GM12878 (cell line): ENCODE results near the gene BTG1. TPM values are rescaled to one million over a fixed set of nuclear protein-coding genes. Genes with fewer than 3 reads are reported as not detected.

Experiments used
- ATAC-seq: fragments of 200-7000 bp; cut with Tn5 transposase; 3 replicates; pipeline ENCODE4 v1.9.1; 2020; ENCODE audit warnings: mild to moderate bottlenecking, moderate library complexity
- BruUV-seq: library from RNA; stranded (reverse); fragments of 400-500 nt; replicated peaks from 2 replicates; lab custom pipeline; 2021; lab: Mats Ljungman, UMichigan
- CTCF ChIA-PET: fragments of 300-600 bp; sonication (Branson Sonifier 250); formaldehyde crosslinking; extraction: SDS; loops from one replicate; lab custom pipeline; 2021; ENCODE audit warnings: inconsistent platforms; lab: Yijun Ruan, JAX
- POLR2A ChIA-PET: fragments of 350-600 bp; formaldehyde crosslinking; extraction: SDS; loops from one replicate; lab custom pipeline; 2021; ENCODE audit warnings: inconsistent platforms; lab: Charles Lee
- RAD21 ChIA-PET: fragments of 300-600 bp; sonication (Branson Sonifier 250); formaldehyde crosslinking; loops from one replicate; lab custom pipeline; 2023; ENCODE audit warnings: antibody characterized with exemption; ENCODE audit not compliant: unreplicated experiment; lab: Charles Lee
- SMC1A ChIA-PET: fragments of 300-600 bp; sonication (Branson Sonifier 250); formaldehyde crosslinking; loops from one replicate; lab custom pipeline; 2023; ENCODE audit not compliant: unreplicated experiment, uncharacterized antibody; lab: Charles Lee
- DNase-seq: peaks from one replicate; pipeline ENCODE4 v3.0.0-alpha.2; 2011; ENCODE audit warnings: low read depth, low spot score
- FAIRE-seq: peaks from 3 replicates; lab custom pipeline; 2011; peaks lifted over from hg19 to GRCh38; lab: Jason Lieb, UNC
- H2AFZ ChIP-seq: 2 replicates; pipeline ENCODE4 v1.6.0; 2011; ENCODE audit warnings: low read depth, low read length, control low read depth; ENCODE audit not compliant: control insufficient read depth
- H3K27ac ChIP-seq: 2 replicates; pipeline ENCODE4 v1.5.1; 2011; ENCODE audit warnings: control low read depth; ENCODE audit not compliant: control insufficient read depth, insufficient read depth
- H3K27me3 ChIP-seq, 2 experiments: replicated peaks in 1 of 2; 2 replicates each; pipeline versions ENCODE4 v1.6.0 to v1.6.1; 2011; ENCODE audit warnings: low read length in 1 of 2; ENCODE audit not compliant: control insufficient read depth in 2 of 2, insufficient read depth in 2 of 2
- H3K36me3 ChIP-seq, 2 experiments: 2 replicates each; pipeline ENCODE4 v1.5.1; 2011; ENCODE audit warnings: low read length in 1 of 2; ENCODE audit not compliant: control insufficient read depth in 2 of 2, insufficient read depth in 2 of 2
- H3K4me1 ChIP-seq: 2 replicates; pipeline ENCODE4 v1.6.1; 2011; ENCODE audit warnings: mild to moderate bottlenecking, low read length, moderate library complexity, mixed read lengths; ENCODE audit not compliant: control insufficient read depth, insufficient read depth
- H3K4me2 ChIP-seq: 2 replicates; pipeline ENCODE4 v1.6.0; 2011; ENCODE audit warnings: control low read depth; ENCODE audit not compliant: control insufficient read depth, insufficient read depth
- H3K4me3 ChIP-seq: fragments of 200-600 bp; sonication (generic); 2 replicates; pipeline ENCODE4 v1.5.1; 2016
- H3K79me2 ChIP-seq: 2 replicates; pipeline ENCODE4 v1.6.0; 2011; ENCODE audit warnings: low read length; ENCODE audit not compliant: control insufficient read depth, insufficient read depth
- H3K9ac ChIP-seq: 2 replicates; pipeline ENCODE4 v1.8.0; 2011; ENCODE audit warnings: low read length, control low read depth, mixed read lengths; ENCODE audit not compliant: control insufficient read depth, insufficient read depth
- H3K9me3 ChIP-seq: replicated peaks from 3 replicates; pipeline ENCODE4 v1.5.1; 2011; ENCODE audit warnings: mild to moderate bottlenecking, low read length; ENCODE audit not compliant: control insufficient read depth, insufficient read depth
- H4K20me1 ChIP-seq: 2 replicates; pipeline ENCODE4 v1.6.0; 2011; ENCODE audit not compliant: control insufficient read depth, insufficient read depth
- ASH2L ChIP-seq: fragments of 300-600, 200-600 bp; sonication (generic); IDR thresholded peaks from 2 replicates; pipeline ENCODE4 v1.6.1; 2017; ENCODE audit warnings: low read depth, mild to moderate bottlenecking, borderline replicate concordance
- BRCA1 ChIP-seq: IDR thresholded peaks from 2 replicates; pipeline ENCODE4 v1.6.1; 2011; ENCODE audit warnings: low read depth, low read length, improper control_type of control experiment
- CREB1 ChIP-seq: IDR thresholded peaks from 2 replicates; pipeline ENCODE4 v1.6.1; 2012; ENCODE audit warnings: low read depth, mild to moderate bottlenecking, inconsistent platforms
- EP300 ChIP-seq, 2 experiments: fragments of 150-350 bp in 1 of 2; IDR thresholded peaks; 2 replicates each; pipeline ENCODE4 v1.6.1; 2011 to 2012; ENCODE audit warnings: low read depth in 2 of 2, low read length in 2 of 2, borderline replicate concordance in 1 of 2, improper control_type of control experiment in 1 of 2, inconsistent platforms in 1 of 2; ENCODE audit not compliant: control insufficient read depth in 1 of 2
- ESRRA ChIP-seq: IDR thresholded peaks from 2 replicates; pipeline ENCODE4 v1.6.1; 2012; ENCODE audit warnings: mild to moderate bottlenecking, low read length, improper control_type of control experiment
- MEF2A ChIP-seq: IDR thresholded peaks from 2 replicates; pipeline ENCODE4 v1.6.1; 2011; ENCODE audit warnings: low read depth, mild to moderate bottlenecking, low read length, moderate library complexity; ENCODE audit not compliant: insufficient read depth
- NR2C1 ChIP-seq: fragments of 450-650 bp; IDR thresholded peaks from 2 replicates; pipeline ENCODE4 v1.6.1; 2017; ENCODE audit warnings: antibody characterized with exemption, mild to moderate bottlenecking, moderate library complexity
- ZNF384 ChIP-seq: IDR thresholded peaks from 2 replicates; pipeline ENCODE4 v1.6.1; 2012; ENCODE audit warnings: low read depth, mild to moderate bottlenecking, low read length, improper control_type of control experiment, borderline replicate concordance
- in situ Hi-C: fragments of 300-500 bp; cut with MboI; formaldehyde crosslinking; loops from 9 replicates; pipeline ENCODE4 v1.14.3; 2018; ENCODE audit warnings: mixed read lengths
- intact Hi-C: fragments of 100-400 bp; cut with micrococcal nuclease; formaldehyde crosslinking; loops from one replicate; pipeline ENCODE4 v1.14.2; 2022; ENCODE audit not compliant: unreplicated experiment
- polyA plus RNA-seq, 11 experiments: library from polyadenylated mRNA; depleted of rRNA in 4 of 11; unstranded in 6 of 11; stranded (reverse) in 5 of 11; fragments of >200 nt; fragmentation: Nextera tagmentation in 4 of 11; fragmentation: Illumina TruSeq in 1 of 11; extraction: Ambion mirVana in 4 of 11; extraction: Trizol in 1 of 11; gene quantifications; 1 replicate in 1 of 11; 2 replicates in 10 of 11; pipeline versions ENCODE4 v1.2.1 to v1.2.3, GENCODE V29; 2011 to 2016; ENCODE audit warnings: inconsistent platforms in 2 of 11, missing spikeins in 2 of 11, low read depth in 1 of 11
- total RNA-seq, 4 experiments: library from RNA; depleted of rRNA in 3 of 4; stranded (reverse); fragments of >200 nt in 3 of 4; fragmentation: Illumina TruSeq in 1 of 4; extraction: Trizol in 1 of 4; gene quantifications; 2 replicates each; pipeline versions ENCODE4 v1.2.1 to v1.2.3, GENCODE V29; 2013 to 2021
- TF ChIP-seq, protein P1 (sequence below): fragments of 450-650 bp; formaldehyde crosslinking; IDR thresholded peaks from 2 replicates; pipeline ENCODE4 v1.4.0; 2022; ENCODE audit warnings: mild to moderate bottlenecking, moderate library complexity
- TF ChIP-seq, protein P2 (sequence below): fragments of 150-350 bp; IDR thresholded peaks from 2 replicates; pipeline ENCODE4 v1.6.1; 2014; ENCODE audit warnings: mild to moderate bottlenecking, low read depth, low read length
- TF ChIP-seq, protein P3 (sequence below): fragments of 450-650 bp; IDR thresholded peaks from 2 replicates; pipeline ENCODE4 v1.6.1; 2017; ENCODE audit warnings: antibody characterized with exemption, mild to moderate bottlenecking, moderate library complexity
- TF ChIP-seq, protein P4 (sequence below): fragments of 450-650 bp; IDR thresholded peaks from 2 replicates; pipeline ENCODE4 v1.6.1; 2017; ENCODE audit warnings: low read depth, mild to moderate bottlenecking, moderate library complexity

BTG1 gene
- total and polyA plus RNA-seq, 10 of the 15 experiments (the other 5 are each of a cell fraction or from before 2014, with no cell fraction given) = 23.7 to 194 (median 56.4) TPM

DNA sequence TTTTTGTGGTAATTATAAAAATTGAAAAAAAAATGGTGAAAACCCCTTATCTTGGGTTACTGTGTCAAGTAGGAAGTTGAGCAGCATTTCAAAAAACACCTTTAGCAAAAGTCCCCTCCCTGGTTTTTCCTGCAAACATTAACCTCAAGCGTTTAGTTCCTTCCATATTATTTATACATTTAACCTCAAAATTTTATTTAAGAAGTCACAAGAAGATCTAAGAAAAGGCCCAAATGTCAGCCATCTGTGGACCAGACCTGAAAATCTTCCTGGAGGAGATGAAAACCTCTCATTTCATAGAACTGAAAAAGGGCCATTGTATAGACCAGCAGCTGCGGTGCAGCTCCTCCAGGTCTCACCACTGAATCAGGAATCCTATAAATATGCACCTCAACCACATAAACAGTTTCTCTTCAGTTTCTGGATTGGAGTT is 40.4 kb upstream of the BTG1 start (continued):
- TF ChIP-seq, protein P1, sequence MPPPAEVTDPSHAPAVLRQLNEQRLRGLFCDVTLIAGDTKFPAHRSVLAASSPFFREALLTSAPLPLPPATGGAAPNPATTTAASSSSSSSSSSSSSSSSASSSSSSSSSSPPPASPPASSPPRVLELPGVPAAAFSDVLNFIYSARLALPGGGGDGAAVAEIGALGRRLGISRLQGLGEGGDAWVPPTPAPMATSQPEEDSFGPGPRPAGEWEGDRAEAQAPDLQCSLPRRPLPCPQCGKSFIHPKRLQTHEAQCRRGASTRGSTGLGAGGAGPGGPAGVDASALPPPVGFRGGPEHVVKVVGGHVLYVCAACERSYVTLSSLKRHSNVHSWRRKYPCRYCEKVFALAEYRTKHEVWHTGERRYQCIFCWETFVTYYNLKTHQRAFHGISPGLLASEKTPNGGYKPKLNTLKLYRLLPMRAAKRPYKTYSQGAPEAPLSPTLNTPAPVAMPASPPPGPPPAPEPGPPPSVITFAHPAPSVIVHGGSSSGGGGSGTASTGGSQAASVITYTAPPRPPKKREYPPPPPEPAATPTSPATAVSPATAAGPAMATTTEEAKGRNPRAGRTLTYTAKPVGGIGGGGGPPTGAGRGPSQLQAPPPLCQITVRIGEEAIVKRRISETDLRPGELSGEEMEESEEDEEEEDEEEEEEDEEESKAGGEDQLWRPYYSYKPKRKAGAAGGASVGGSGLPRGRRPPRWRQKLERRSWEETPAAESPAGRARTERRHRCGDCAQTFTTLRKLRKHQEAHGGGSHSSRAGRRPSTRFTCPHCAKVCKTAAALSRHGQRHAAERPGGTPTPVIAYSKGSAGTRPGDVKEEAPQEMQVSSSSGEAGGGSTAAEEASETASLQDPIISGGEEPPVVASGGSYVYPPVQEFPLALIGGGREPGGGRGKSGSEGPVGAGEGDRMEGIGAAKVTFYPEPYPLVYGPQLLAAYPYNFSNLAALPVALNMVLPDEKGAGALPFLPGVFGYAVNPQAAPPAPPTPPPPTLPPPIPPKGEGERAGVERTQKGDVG = no peak
- TF ChIP-seq, protein P2, sequence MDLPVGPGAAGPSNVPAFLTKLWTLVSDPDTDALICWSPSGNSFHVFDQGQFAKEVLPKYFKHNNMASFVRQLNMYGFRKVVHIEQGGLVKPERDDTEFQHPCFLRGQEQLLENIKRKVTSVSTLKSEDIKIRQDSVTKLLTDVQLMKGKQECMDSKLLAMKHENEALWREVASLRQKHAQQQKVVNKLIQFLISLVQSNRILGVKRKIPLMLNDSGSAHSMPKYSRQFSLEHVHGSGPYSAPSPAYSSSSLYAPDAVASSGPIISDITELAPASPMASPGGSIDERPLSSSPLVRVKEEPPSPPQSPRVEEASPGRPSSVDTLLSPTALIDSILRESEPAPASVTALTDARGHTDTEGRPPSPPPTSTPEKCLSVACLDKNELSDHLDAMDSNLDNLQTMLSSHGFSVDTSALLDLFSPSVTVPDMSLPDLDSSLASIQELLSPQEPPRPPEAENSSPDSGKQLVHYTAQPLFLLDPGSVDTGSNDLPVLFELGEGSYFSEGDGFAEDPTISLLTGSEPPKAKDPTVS = no peak
- TF ChIP-seq BRCA1 (no peak), ESRRA (no peak), NR2C1 (no peak), ZNF384 (peak; percentile 61; the same call in 1 of the 2 replicates), ASH2L (no peak)

DNA sequence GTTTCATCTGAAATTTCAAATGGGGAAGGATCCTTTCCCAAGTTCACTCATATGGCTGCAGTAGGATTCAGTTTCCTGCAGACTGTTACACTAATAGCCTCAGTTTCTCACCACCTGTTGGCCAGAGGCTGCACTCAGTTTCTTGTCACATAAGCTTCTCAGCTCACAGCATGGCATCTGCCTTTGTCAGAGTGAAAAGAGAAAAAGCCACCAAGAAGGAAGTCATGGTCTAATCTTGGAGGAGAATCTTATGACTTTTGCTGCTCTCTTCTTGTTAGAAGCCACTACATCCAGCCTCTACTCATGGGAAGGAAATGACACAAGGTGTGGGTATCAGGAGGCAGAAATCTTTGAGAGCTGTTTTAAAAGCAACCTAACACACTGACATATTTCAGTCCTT is 39.4 kb upstream of the BTG1 start:
- RAD21 ChIA-PET = interaction anchor here (1.1 to 2.7 kb wide), 3 partner anchors 12 to 39 kb away, joined by 3 to 10 read pairs (median 7); partner anchors contain the start of gene BTG1
- H3K4me1 ChIP-seq = peaks cover 28% of the 10 kb centered on the region
- peak overlapping the region; percentile 86 for H3K4me2 ChIP-seq
- intact Hi-C loops (loop anchor here (2.0 to 5.0 kb wide), 3 partner anchors 38 to 217 kb away; no protein-coding TSS in a partner anchor), in situ Hi-C loops (no loop called here)
- peak; percentile 59 for FAIRE-seq
- no peaks in the 10 kb centered on the region for H3K79me2 ChIP-seq
- SMC1A ChIA-PET = interaction anchor here (0.6 to 4.2 kb wide), 7 partner anchors 11 to 167 kb away, joined by 3 to 15 read pairs (median 4); partner anchors contain the start of gene BTG1
- POLR2A ChIA-PET = interaction anchor here (1.1 to 3.3 kb wide), 2 partner anchors 12 to 39 kb away, joined by 4 to 23 read pairs; partner anchors contain the start of gene BTG1
- peak overlapping the region; percentile 77 for H3K27ac ChIP-seq
- BruUV-seq = no TSS peak
- CTCF ChIA-PET = interaction anchor here (1.1 to 1.5 kb wide), 2 partner anchors 9 to 13 kb away, joined by 3 to 5 read pairs; no protein-coding TSS in a partner anchor
- H3K9ac ChIP-seq = no peak overlapping the region
- no peaks in the 10 kb centered on the region for H4K20me1 ChIP-seq
- ATAC-seq = peak; percentile 81
- no peaks in the 10 kb centered on the region for H3K27me3 ChIP-seq
- no peak overlapping the region for H3K4me3 ChIP-seq
- peak overlapping the region; percentile 9 for H2AFZ ChIP-seq
- peak; percentile 80 for DNase-seq
- no peaks in the 10 kb centered on the region; the same call in 2 of the 3 replicates for H3K9me3 ChIP-seq
- H3K36me3 ChIP-seq = no peaks in the 10 kb centered on the region
- TF ChIP-seq MEF2A (0 out of 2 replicates have a peak, but pooled peaks have one; percentile 43), EP300 (IDR thresholded peaks at IDR 0.05; ENCODE audit: borderline replicate concordance in 1 of 2, control insufficient read depth in 1 of 2, low read depth in 2 of 2, low read length in 2 of 2) (peak; percentile 14 to 61; a peak in 1 of 4 replicates), CREB1 (no peak)
- TF ChIP-seq, protein P3, sequence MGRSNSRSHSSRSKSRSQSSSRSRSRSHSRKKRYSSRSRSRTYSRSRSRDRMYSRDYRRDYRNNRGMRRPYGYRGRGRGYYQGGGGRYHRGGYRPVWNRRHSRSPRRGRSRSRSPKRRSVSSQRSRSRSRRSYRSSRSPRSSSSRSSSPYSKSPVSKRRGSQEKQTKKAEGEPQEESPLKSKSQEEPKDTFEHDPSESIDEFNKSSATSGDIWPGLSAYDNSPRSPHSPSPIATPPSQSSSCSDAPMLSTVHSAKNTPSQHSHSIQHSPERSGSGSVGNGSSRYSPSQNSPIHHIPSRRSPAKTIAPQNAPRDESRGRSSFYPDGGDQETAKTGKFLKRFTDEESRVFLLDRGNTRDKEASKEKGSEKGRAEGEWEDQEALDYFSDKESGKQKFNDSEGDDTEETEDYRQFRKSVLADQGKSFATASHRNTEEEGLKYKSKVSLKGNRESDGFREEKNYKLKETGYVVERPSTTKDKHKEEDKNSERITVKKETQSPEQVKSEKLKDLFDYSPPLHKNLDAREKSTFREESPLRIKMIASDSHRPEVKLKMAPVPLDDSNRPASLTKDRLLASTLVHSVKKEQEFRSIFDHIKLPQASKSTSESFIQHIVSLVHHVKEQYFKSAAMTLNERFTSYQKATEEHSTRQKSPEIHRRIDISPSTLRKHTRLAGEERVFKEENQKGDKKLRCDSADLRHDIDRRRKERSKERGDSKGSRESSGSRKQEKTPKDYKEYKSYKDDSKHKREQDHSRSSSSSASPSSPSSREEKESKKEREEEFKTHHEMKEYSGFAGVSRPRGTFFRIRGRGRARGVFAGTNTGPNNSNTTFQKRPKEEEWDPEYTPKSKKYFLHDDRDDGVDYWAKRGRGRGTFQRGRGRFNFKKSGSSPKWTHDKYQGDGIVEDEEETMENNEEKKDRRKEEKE = no peak
- TF ChIP-seq, protein P4, sequence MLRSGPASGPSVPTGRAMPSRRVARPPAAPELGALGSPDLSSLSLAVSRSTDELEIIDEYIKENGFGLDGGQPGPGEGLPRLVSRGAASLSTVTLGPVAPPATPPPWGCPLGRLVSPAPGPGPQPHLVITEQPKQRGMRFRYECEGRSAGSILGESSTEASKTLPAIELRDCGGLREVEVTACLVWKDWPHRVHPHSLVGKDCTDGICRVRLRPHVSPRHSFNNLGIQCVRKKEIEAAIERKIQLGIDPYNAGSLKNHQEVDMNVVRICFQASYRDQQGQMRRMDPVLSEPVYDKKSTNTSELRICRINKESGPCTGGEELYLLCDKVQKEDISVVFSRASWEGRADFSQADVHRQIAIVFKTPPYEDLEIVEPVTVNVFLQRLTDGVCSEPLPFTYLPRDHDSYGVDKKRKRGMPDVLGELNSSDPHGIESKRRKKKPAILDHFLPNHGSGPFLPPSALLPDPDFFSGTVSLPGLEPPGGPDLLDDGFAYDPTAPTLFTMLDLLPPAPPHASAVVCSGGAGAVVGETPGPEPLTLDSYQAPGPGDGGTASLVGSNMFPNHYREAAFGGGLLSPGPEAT = peak; percentile 33; the same call in 1 of the 2 replicates
